CD14-positive monocyte (primary cell): Measurements from ENCODE around the gene DNAJC1. TPM values are rescaled to one million over a fixed set of nuclear protein-coding genes. Genes with fewer than 3 reads are reported as not detected.

Experiments used
- DNase-seq, 3 donors: peaks; one replicate each; pipeline ENCODE4 v3.0.0-alpha.2; 2011 to 2022
- H2AFZ ChIP-seq: 2 replicates; pipeline ENCODE4 v1.6.0; 2012; ENCODE audit warnings: mild to moderate bottlenecking, low read depth, low read length, inconsistent platforms; ENCODE audit not compliant: insufficient read depth, poor library complexity, severe bottlenecking
- H3K27ac ChIP-seq, 2 donors: 1 replicate in 1 of 2; 2 replicates in 1 of 2; pipeline ENCODE4 v1.5.1; 2012 to 2013; ENCODE audit warnings: low read length in 2 of 2, control low read depth in 1 of 2, inconsistent platforms in 1 of 2, low read depth in 1 of 2, mild to moderate bottlenecking in 1 of 2
- H3K27me3 ChIP-seq, 2 donors: one replicate each; pipeline versions ENCODE4 v1.6.0 to v1.6.1; 2011 to 2013; ENCODE audit warnings: low read length in 2 of 2; ENCODE audit not compliant: control insufficient read depth in 2 of 2, insufficient read depth in 2 of 2
- H3K36me3 ChIP-seq, 2 donors: replicated peaks in 1 of 2; 1 replicate in 1 of 2; 2 replicates in 1 of 2; pipeline versions ENCODE4 v1.5.1 to v1.6.1; 2012 to 2013; ENCODE audit warnings: low read length in 2 of 2, control low read depth in 1 of 2, inconsistent platforms in 1 of 2, mild to moderate bottlenecking in 1 of 2; ENCODE audit not compliant: insufficient read depth in 2 of 2, control insufficient read depth in 1 of 2
- H3K4me1 ChIP-seq, 2 donors: 1 replicate in 1 of 2; 2 replicates in 1 of 2; pipeline versions ENCODE4 v1.5.1 to v1.6.1; 2012 to 2013; ENCODE audit warnings: low read length in 2 of 2, control low read depth in 1 of 2, inconsistent platforms in 1 of 2, mild to moderate bottlenecking in 1 of 2, moderate library complexity in 1 of 2; ENCODE audit not compliant: insufficient read depth in 2 of 2, control insufficient read depth in 1 of 2
- H3K4me2 ChIP-seq: replicated peaks from 2 replicates; pipeline ENCODE3; 2012; ENCODE audit warnings: low read length, moderate library complexity, mild to moderate bottlenecking; ENCODE audit not compliant: poor library complexity, severe bottlenecking; ENCODE audit errors: extremely low read depth
- H3K4me3 ChIP-seq, 3 experiments: fragments of 200-600 bp in 1 of 3; sonication (generic) in 1 of 3; replicated peaks in 1 of 3; 1 replicate in 2 of 3; 2 replicates in 1 of 3; pipeline ENCODE4 v1.5.1; 2011 to 2013; ENCODE audit warnings: low read length in 3 of 3, mild to moderate bottlenecking in 3 of 3, control low read depth in 2 of 3, low read depth in 2 of 3, inconsistent platforms in 1 of 3, moderate library complexity in 1 of 3
- H3K79me2 ChIP-seq: 2 replicates; pipeline ENCODE4 v1.6.0; 2012; ENCODE audit warnings: mild to moderate bottlenecking, control low read depth, inconsistent platforms, low read length, moderate library complexity; ENCODE audit not compliant: insufficient read depth
- H3K9ac ChIP-seq: 2 replicates; pipeline ENCODE4 v1.6.0; 2017; ENCODE audit warnings: low read length, mild to moderate bottlenecking; ENCODE audit not compliant: insufficient read depth, poor library complexity, severe bottlenecking
- H3K9me3 ChIP-seq, 2 donors: replicated peaks in 1 of 2; 1 replicate in 1 of 2; 2 replicates in 1 of 2; pipeline versions ENCODE4 v1.5.1 to v1.6.1; 2012 to 2013; ENCODE audit warnings: low read length in 2 of 2, control low read depth in 1 of 2; ENCODE audit not compliant: control insufficient read depth in 1 of 2, insufficient read depth in 1 of 2
- H4K20me1 ChIP-seq: 2 replicates; pipeline ENCODE4 v1.6.0; 2012; ENCODE audit warnings: mild to moderate bottlenecking, low read length, control low read depth, moderate library complexity; ENCODE audit not compliant: insufficient read depth
- H3K27ac Mint-ChIP-seq, 7 donors: one replicate each; pipeline ENCODE4 v1.8.0; 2020; ENCODE audit warnings: mild to moderate bottlenecking in 7 of 7, mixed read lengths in 7 of 7, moderate library complexity in 6 of 7, inconsistent platforms in 2 of 7
- H3K27me3 Mint-ChIP-seq, 3 donors: one replicate each; pipeline ENCODE4 v1.8.0; 2021 to 2022; ENCODE audit warnings: low read depth in 3 of 3, mild to moderate bottlenecking in 3 of 3, mixed read lengths in 3 of 3, moderate library complexity in 3 of 3, inconsistent platforms in 1 of 3
- H3K36me3 Mint-ChIP-seq, 2 donors: one replicate each; pipeline ENCODE4 v1.8.0; 2020; ENCODE audit warnings: mixed read lengths in 2 of 2, inconsistent platforms in 1 of 2, mild to moderate bottlenecking in 1 of 2
- H3K4me1 Mint-ChIP-seq: one replicate; pipeline ENCODE4 v1.8.0; 2020; ENCODE audit warnings: mild to moderate bottlenecking, mixed read lengths
- H3K4me3 Mint-ChIP-seq, 2 donors: one replicate each; pipeline ENCODE4 v1.8.0; 2020; ENCODE audit warnings: mild to moderate bottlenecking in 2 of 2, mixed read lengths in 2 of 2, moderate library complexity in 1 of 2
- H3K9me3 Mint-ChIP-seq, 7 donors: one replicate each; pipeline ENCODE4 v1.8.0; 2020 to 2022; ENCODE audit warnings: mixed read lengths in 7 of 7, mild to moderate bottlenecking in 6 of 7, moderate library complexity in 6 of 7, inconsistent platforms in 2 of 7
- CTCF ChIP-seq: fragments of 200-600 bp; IDR thresholded peaks from one replicate; pipeline ENCODE4 v1.8.0; 2022; ENCODE audit warnings: antibody characterized with exemption, mild to moderate bottlenecking
- WGBS: methylation state at CpG from one replicate; pipeline ENCODE4 v1.1.5; 2013; ENCODE audit warnings: missing lambda C conversion rate; ENCODE audit not compliant: insufficient coverage; 5-methylcytosine and 5-hydroxymethylcytosine counted together
- intact Hi-C, 2 donors: fragments of 100-400 bp; cut with micrococcal nuclease; formaldehyde crosslinking; loops; one replicate each; pipeline versions ENCODE4 v1.15.0 to v1.15.1; 2023
- polyA plus RNA-seq, 3 donors: library from polyadenylated mRNA; depleted of rRNA in 1 of 3; unstranded in 2 of 3; stranded (reverse) in 1 of 3; fragments of 300-500 nt in 2 of 3; fragments of >200 nt in 1 of 3; fragmentation: Illumina TruSeq in 2 of 3; gene quantifications; 1 replicate in 2 of 3; 2 replicates in 1 of 3; pipeline ENCODE4 v1.2.3, GENCODE V29; 2012 to 2021

DNAJC1 gene
- polyA plus RNA-seq, 3 donors = 11.4 to 12.9 (median 12.5) TPM

GRCh38 chr10:21889477-21890275, 113.9 kb downstream of the DNAJC1 start:
- Histone ChIP-seq H3K4me1 (no peaks in the 10 kb centered on the region), H3K4me3 (no peak overlapping the region), H3K79me2 (no peaks in the 10 kb centered on the region), H4K20me1 (no peaks in the 10 kb centered on the region), H3K9me3 (peaks cover 0 to 5% of the 10 kb centered on the region in 2 donors), H3K9ac (no peak overlapping the region), H3K4me2 (no peak overlapping the region), H2AFZ (no peak overlapping the region), H3K27ac (no peak overlapping the region), H3K27me3 (no peaks in the 10 kb centered on the region), H3K36me3 (peaks cover 0 to 9% of the 10 kb centered on the region in 2 donors)
- Mint-ChIP-seq H3K27ac (no peak overlapping the region), H3K36me3 (peaks cover 19 to 46% of the 10 kb centered on the region in 2 donors), H3K9me3 (peaks cover 16 to 37% (median 29%) of the 10 kb centered on the region in 7 donors), H3K27me3 (peaks cover 0 to 2% (median 0%) of the 10 kb centered on the region in 3 donors), H3K4me3 (no peak overlapping the region), H3K4me1 (peaks cover 2% of the 10 kb centered on the region)
- no CpG with 5 or more reads among the region's 2 CpGs for WGBS
- no peak for DNase-seq
- intact Hi-C loops = no loop called here
- TF ChIP-seq CTCF = no peak

- H2AFZ ChIP-seq = no peak overlapping the region
- Mint-ChIP-seq H3K36me3 (peaks cover 18 to 41% of the 10 kb centered on the region in 2 donors), H3K27ac (no peak overlapping the region), H3K4me3 (no peak overlapping the region), H3K9me3 (peaks cover 13 to 35% (median 26%) of the 10 kb centered on the region in 7 donors), H3K27me3 (peaks cover 0 to 2% (median 0%) of the 10 kb centered on the region in 3 donors), H3K4me1 (peaks cover 2% of the 10 kb centered on the region)
- H3K27me3 ChIP-seq = no peaks in the 10 kb centered on the region
- peaks cover 0 to 9% of the 10 kb centered on the region in 2 donors for H3K36me3 ChIP-seq
- TF ChIP-seq CTCF = no peak
- WGBS = no CpG with 5 or more reads among the region's 5 CpGs
- H3K4me3 ChIP-seq = no peak overlapping the region
- H3K9me3 ChIP-seq = peaks cover 0 to 5% of the 10 kb centered on the region in 2 donors
- no peak for DNase-seq
- intact Hi-C loops = no loop called here
- H3K79me2 ChIP-seq = no peaks in the 10 kb centered on the region
- no peaks in the 10 kb centered on the region for H3K4me1 ChIP-seq
- no peak overlapping the region for H3K4me2 ChIP-seq
- H3K9ac ChIP-seq = no peak overlapping the region
- H3K27ac ChIP-seq = no peak overlapping the region
- no peaks in the 10 kb centered on the region for H4K20me1 ChIP-seq
Measured at GRCh38 chr10:21888959-21889358, 114.6 kb downstream of the DNAJC1 start.
